GM18861 (cell line): ENCODE data around the gene RALB.
"Not testable (repeated sequence)": the region's sequence is repeated elsewhere in the genome, so short reads cannot be mapped to it uniquely, and the experiment has no call there.

Experiments used
- ATAC-seq: cut with Tn5 transposase; IDR thresholded peaks from one replicate; pipeline ENCODE4 v1.9.1; 2021; ENCODE audit not compliant: unreplicated experiment

Gene RALB

GRCh38 chr2:120291401-120292311, 39.0 kb downstream of the RALB start:
- ATAC-seq = no peak

GRCh38 chr2:120293096-120294007, 40.7 kb downstream of the RALB start:
- ATAC-seq = peak; percentile 23

- peak; percentile 92 for ATAC-seq
Measured at GRCh38 chr2:120294008-120294340, 41.3 kb downstream of the RALB start.

DNA sequence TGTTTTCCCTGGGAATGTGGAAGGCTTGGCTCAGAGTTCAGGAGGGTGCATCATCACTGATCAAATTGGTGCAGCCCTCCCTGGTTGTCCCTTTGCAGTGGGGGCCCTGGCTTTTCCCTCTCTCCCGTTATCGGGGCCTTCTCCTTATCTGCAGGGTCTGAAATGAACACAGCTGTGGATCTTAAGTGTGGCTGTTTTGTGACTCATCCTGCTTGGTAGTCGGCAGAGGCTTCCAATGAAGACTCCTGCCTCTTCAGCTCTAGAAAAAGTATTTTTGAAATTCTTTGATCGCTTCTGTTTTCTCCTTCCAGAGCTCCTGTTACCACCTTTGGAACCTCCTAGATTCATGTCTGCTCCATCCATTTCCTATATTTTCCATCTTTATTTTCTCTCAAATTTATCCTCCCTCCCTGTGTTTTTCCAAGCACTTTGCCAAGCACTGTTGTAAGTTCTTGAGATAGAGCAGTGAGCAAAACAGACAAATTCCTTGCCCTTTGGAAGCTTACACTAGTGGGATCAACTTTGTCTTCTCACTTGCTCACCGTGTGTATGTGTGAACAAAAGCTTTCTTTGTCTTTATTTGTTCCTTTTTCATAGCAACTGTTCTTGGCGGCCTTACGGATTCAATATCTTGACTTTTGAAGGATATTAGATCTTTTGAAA, 45.7 kb downstream of the RALB start:
- ATAC-seq = no peak

- ATAC-seq = no peak
Measured at GRCh38 chr2:120299004-120299403, 46.4 kb downstream of the RALB start.

DNA sequence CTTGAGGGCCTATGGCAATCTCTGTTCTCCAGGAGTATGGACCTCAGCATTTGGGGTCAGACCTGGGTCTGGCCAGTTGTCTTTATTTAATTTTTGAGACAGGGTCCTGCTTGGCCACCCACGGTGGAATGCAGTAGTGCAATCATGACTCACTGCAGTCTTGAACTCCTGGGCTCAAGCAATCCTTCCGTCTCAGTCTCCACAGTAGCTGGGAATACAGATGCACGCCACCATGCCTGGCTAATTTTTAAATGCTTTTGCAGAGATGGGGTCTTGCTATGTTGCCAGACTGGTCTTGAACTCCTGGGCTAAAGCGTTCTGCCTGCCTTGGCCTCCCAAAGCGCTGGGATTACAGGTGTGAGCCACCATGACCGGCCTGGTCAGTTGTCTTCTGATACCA, 46.9 kb downstream of the RALB start:
- ATAC-seq = no peak

DNA sequence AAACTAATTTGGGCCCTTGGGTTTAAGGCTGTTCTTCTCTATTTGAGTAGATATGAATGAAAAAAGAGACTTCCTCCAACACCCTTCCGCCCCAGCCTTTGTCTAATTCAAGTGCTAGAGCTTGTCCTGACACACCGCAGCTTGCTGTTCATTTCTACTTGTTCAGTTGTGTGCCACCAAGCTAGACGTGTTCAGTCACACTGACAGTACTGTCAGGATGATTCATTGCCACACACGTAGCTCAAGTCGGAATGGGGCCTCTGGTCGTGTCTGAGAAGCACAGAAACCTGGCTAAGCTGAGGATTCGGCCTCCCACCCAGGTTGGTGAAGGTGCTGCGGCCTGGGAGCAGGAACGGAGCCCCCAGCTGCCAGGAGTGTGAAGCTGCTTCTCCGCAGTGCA, 47.7 kb downstream of the RALB start:
- ATAC-seq = no peak

- no peak for ATAC-seq
Measured at GRCh38 chr2:120301284-120301683, 48.6 kb downstream of the RALB start.

DNA sequence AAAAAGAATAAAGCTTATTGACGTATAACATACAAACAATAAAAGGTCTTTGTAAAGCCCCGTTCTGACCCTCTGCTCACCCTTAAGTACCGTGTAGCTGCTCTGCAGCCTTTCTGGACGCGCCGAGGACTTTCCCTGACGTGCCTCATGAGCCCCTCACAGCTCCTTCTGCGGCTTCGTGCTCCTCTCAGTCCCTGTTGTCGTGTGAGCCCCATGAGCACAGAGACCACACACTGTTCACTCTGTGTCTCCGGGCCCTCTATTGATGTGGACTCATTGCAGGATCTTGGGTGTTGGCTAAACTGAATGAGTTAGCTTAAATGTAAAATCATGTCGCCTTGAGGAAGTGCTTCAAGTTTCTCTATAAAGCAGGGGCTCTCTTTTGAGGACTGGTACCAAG, 49.6 kb downstream of the RALB start:
- no peak for ATAC-seq

DNA sequence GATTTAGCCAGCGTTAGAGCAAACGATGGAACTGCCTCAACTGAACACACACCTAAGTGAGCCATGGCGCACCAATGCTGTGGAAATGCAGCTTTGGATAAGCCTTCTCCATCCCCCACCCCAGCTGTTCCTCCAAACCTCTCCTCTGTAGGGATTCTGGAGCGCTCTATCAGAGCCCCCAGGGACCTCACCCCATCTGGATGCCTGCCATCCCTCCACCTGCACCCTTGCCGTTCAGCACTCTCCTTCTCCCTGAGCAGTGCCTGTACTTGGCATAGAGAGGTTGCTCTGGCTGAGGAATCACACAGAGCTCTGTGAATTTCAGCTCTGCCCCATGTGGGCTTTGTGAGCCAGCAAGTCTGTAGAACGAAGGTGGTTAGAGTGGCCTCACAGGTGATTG, 50.5 kb downstream of the RALB start:
- ATAC-seq = no peak

- ATAC-seq = no peak
Measured at GRCh38 chr2:120305296-120305695, 52.6 kb downstream of the RALB start.

DNA sequence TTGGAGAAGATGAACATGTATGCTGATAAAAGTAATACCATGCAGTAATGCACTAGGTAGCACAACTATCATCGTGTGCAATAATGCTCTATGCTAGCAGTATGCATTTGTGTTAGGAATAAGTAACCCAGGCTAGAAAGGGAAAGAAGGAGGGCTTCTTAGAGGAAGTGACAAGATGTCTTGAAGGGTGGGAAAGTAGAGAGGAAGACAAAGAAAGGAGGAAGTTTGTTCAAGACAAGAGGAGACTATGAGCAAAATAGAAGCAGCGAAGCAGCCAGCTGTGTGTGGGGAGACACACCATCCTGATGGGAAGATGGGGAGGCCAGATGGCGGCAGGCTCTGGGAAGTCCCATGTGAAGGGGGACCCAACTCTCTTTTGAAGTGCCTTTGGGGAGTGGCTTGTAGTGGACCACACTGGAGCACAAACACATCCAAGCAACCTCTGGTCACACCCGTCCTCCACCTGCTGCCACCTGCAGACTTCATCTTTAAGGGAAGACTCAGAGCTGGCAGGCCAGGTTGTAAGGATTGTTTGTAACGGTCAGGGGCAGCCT, 53.4 kb downstream of the RALB start:
- ATAC-seq = no peak

GRCh38 chr2:120307482-120307881, 54.8 kb downstream of the RALB start:
- no peak for ATAC-seq

GRCh38 chr2:120308038-120308910, 55.6 kb downstream of the RALB start:
- ATAC-seq = peak; percentile 50

DNA sequence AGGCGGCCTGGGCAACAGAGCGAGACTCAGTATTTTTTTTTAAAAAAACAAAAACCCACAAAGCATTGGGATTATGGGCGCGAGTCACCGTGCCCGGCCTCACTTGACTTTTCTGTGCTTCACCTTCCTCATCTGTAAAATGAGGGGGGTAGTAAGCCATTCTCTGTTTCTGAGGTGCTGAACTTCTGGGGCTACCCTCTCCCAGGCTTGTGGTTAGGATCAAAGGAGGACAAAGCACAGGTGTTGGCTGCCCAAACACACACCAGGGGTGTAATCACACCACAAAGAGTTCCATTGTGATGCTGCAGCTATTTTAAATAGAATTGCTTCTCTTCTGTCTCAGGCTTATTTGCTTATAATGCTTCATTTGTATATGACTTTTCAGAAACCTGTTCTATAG, 57.5 kb downstream of the RALB start:
- no peak for ATAC-seq

DNA sequence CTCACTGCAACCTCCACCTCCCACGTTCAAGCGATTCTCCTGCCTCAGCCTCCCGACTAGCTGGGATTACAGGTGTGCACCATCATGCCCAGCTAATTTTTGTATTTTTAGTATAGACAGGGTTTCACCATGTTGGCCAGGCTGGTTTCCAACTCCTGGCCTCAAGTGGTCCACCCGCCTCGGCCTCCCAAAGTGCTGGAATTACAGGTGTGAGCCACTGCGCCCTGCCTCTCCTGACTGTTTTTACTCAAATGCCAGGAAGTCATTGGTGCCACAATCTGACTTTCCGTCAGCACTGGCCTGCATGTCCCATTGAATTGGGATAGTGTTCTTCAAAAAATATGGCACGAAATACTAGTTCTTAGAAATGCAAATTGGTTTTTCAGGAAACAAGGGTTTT, 58.2 kb downstream of the RALB start:
- not testable (repeated sequence) for ATAC-seq

GRCh38 chr2:120312076-120312475, 59.4 kb downstream of the RALB start:
- no peak for ATAC-seq

DNA sequence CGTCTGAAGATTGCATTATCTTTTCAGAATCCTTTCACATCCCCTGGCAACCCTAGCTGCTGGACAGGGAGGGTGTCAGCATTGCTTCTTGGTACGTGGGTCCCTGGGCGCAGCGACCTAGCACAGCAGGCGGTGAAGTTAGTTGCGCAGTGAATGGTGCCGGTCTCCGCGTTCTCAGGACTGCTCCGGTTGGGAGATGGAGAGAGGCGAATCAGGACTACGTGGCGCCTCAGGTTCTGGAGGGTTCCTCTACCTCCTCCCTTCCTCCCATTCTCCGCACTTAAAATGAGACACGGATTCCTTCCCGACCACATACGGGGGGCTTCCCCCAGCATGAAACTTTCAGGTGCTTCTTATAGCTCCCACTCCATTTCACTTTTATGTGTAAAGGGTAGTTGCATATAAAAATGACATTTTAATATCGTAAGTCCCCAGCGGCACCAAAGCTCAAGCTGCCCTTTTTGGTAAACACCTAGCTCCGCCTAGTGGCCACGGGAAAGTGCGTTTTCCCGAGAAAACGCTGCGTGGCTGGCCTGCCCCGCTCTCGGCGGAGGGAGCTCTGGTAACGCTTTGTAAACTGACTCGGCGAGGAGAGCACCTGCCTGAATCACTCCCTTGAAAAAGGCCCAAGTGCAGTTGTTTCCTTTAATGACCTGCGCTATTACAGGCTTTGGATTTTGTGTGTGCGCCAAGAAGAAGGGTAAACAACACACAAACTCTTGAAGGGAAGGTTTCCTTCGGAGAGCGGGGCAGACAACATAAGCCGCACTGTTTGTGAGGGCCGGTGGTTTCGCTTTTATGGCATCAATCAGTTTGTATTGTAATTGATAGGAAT, 60.4 kb downstream of the RALB start:
- peak; percentile 35 for ATAC-seq
